ENCODE data around the gene MLH3.

The MLH3 gene

GRCh38 chr14:74984236-74985027, 66.8 kb downstream of the MLH3 start (continued):
- TF ChIP-seq, protein P1, sequence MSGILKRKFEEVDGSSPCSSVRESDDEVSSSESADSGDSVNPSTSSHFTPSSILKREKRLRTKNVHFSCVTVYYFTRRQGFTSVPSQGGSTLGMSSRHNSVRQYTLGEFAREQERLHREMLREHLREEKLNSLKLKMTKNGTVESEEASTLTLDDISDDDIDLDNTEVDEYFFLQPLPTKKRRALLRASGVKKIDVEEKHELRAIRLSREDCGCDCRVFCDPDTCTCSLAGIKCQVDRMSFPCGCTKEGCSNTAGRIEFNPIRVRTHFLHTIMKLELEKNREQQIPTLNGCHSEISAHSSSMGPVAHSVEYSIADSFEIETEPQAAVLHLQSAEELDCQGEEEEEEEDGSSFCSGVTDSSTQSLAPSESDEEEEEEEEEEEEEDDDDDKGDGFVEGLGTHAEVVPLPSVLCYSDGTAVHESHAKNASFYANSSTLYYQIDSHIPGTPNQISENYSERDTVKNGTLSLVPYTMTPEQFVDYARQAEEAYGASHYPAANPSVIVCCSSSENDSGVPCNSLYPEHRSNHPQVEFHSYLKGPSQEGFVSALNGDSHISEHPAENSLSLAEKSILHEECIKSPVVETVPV (CRISPR knock-in tag; IDR thresholded peaks at IDR 0.05): no peak
- TF ChIP-seq, protein P2, sequence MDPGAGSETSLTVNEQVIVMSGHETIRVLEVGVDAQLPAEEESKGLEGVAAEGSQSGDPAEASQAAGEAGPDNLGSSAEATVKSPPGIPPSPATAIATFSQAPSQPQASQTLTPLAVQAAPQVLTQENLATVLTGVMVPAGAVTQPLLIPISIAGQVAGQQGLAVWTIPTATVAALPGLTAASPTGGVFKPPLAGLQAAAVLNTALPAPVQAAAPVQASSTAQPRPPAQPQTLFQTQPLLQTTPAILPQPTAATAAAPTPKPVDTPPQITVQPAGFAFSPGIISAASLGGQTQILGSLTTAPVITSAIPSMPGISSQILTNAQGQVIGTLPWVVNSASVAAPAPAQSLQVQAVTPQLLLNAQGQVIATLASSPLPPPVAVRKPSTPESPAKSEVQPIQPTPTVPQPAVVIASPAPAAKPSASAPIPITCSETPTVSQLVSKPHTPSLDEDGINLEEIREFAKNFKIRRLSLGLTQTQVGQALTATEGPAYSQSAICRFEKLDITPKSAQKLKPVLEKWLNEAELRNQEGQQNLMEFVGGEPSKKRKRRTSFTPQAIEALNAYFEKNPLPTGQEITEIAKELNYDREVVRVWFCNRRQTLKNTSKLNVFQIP (CRISPR knock-in tag; IDR thresholded peaks at IDR 0.05; ENCODE audit: borderline replicate concordance, low read depth): no peak
- TF ChIP-seq ZFP3 (CRISPR knock-in tag; IDR thresholded peaks at IDR 0.05): no peak

GRCh38 chr14:74983343-74983742, 67.9 kb downstream of the MLH3 start:
- TF ChIP-seq PPARA (CRISPR knock-in tag; IDR thresholded peaks at IDR 0.05; ENCODE audit: borderline replicate concordance) (no peak), OSR1 (CRISPR knock-in tag; IDR thresholded peaks at IDR 0.05) (no peak), TOX (CRISPR knock-in tag; IDR thresholded peaks at IDR 0.05; ENCODE audit: borderline replicate concordance) (no peak), ESRRG (CRISPR knock-in tag; IDR thresholded peaks at IDR 0.05) (no peak), ISL1 (CRISPR knock-in tag; IDR thresholded peaks at IDR 0.05) (no peak), TCF4 (CRISPR knock-in tag; IDR thresholded peaks at IDR 0.05; ENCODE audit: borderline replicate concordance) (no peak), ZFP30 (CRISPR knock-in tag; IDR thresholded peaks at IDR 0.05) (no peak), ZNF70 (CRISPR knock-in tag; IDR thresholded peaks at IDR 0.05) (no peak), ZNF8 (CRISPR knock-in tag; IDR thresholded peaks at IDR 0.05) (no peak), RARB (CRISPR knock-in tag; IDR thresholded peaks at IDR 0.05) (no peak), SNAI2 (CRISPR knock-in tag; IDR thresholded peaks at IDR 0.05) (no peak), ZNF565 (CRISPR knock-in tag; conservative IDR thresholded peaks at IDR 0.05; ENCODE audit: low read depth) (no peak), CSDC2 (CRISPR knock-in tag; IDR thresholded peaks at IDR 0.05) (no peak), ARNTL (CRISPR knock-in tag; IDR thresholded peaks at IDR 0.05; ENCODE audit: borderline replicate concordance, low read depth) (no peak), GLIS3 (CRISPR knock-in tag; IDR thresholded peaks at IDR 0.05) (no peak), ZC3H10 (CRISPR knock-in tag; IDR thresholded peaks at IDR 0.05) (no peak)
- TF ChIP-seq, protein P2 (CRISPR knock-in tag; IDR thresholded peaks at IDR 0.05; ENCODE audit: borderline replicate concordance, low read depth): no peak
- TF ChIP-seq, protein P3, sequence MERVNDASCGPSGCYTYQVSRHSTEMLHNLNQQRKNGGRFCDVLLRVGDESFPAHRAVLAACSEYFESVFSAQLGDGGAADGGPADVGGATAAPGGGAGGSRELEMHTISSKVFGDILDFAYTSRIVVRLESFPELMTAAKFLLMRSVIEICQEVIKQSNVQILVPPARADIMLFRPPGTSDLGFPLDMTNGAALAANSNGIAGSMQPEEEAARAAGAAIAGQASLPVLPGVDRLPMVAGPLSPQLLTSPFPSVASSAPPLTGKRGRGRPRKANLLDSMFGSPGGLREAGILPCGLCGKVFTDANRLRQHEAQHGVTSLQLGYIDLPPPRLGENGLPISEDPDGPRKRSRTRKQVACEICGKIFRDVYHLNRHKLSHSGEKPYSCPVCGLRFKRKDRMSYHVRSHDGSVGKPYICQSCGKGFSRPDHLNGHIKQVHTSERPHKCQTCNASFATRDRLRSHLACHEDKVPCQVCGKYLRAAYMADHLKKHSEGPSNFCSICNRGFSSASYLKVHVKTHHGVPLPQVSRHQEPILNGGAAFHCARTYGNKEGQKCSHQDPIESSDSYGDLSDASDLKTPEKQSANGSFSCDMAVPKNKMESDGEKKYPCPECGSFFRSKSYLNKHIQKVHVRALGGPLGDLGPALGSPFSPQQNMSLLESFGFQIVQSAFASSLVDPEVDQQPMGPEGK (CRISPR knock-in tag; IDR thresholded peaks at IDR 0.05; ENCODE audit: borderline replicate concordance): no peak
- no peak for ATAC-seq

DNA sequence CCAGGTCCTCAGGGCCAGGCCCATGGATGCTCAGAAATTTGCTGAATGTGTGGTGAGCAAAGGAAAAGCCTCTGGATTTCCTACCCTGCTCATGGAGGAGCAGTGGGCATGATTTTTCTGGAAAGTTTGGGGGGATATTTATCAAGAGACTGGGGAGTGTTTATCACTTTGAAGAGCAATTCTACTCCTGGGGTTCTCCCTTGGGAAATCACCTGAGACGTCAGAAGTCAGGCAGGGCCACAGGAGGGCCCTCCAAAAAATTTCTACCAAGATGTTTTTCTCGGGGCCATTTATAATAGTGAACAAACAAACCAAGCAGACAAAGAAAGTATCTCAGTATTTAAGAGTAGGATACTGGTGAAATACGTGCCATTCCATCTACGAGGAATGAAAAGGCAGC, 68.6 kb downstream of the MLH3 start:
- no peak for ATAC-seq
- TF ChIP-seq CREB5 (CRISPR knock-in tag; IDR thresholded peaks at IDR 0.05; ENCODE audit: low read depth) (no peak), ISL1 (CRISPR knock-in tag; IDR thresholded peaks at IDR 0.05) (no peak), GLIS3 (CRISPR knock-in tag; IDR thresholded peaks at IDR 0.05) (no peak), TOX (CRISPR knock-in tag; IDR thresholded peaks at IDR 0.05; ENCODE audit: borderline replicate concordance) (no peak), ZFP30 (CRISPR knock-in tag; IDR thresholded peaks at IDR 0.05) (no peak), TCF4 (CRISPR knock-in tag; IDR thresholded peaks at IDR 0.05; ENCODE audit: borderline replicate concordance) (no peak), ESRRG (CRISPR knock-in tag; IDR thresholded peaks at IDR 0.05) (no peak), RARB (CRISPR knock-in tag; IDR thresholded peaks at IDR 0.05) (no peak), CSDC2 (CRISPR knock-in tag; IDR thresholded peaks at IDR 0.05) (no peak), ZFP3 (CRISPR knock-in tag; IDR thresholded peaks at IDR 0.05) (no peak), PPARA (CRISPR knock-in tag; IDR thresholded peaks at IDR 0.05; ENCODE audit: borderline replicate concordance) (no peak), ZNF8 (CRISPR knock-in tag; IDR thresholded peaks at IDR 0.05) (no peak), SNAI2 (CRISPR knock-in tag; IDR thresholded peaks at IDR 0.05) (no peak), ARNTL (CRISPR knock-in tag; IDR thresholded peaks at IDR 0.05; ENCODE audit: borderline replicate concordance, low read depth) (no peak), OSR1 (CRISPR knock-in tag; IDR thresholded peaks at IDR 0.05) (no peak)
- TF ChIP-seq, protein P2 (CRISPR knock-in tag; IDR thresholded peaks at IDR 0.05; ENCODE audit: borderline replicate concordance, low read depth): no peak
- TF ChIP-seq, protein P3 (CRISPR knock-in tag; IDR thresholded peaks at IDR 0.05; ENCODE audit: borderline replicate concordance): no peak
- TF ChIP-seq, protein P1 (CRISPR knock-in tag; IDR thresholded peaks at IDR 0.05): no peak
